ENCODE results near the gene FYTTD1.
"Not testable (repeated sequence)": the region's sequence is repeated elsewhere in the genome, so short reads cannot be mapped to it uniquely, and the experiment has no call there.

Gene FYTTD1

GRCh38 chr3:197749601-197750395, at the start of gene FYTTD1:
TSS of gene FYTTD1 (plus strand) at chr3:197749883. CDS start at chr3:197749972, 89 bp downstream.
- ChIA-PET POLR2A (no interaction called here), CTCF (interaction anchor here (0.7 to 1.9 kb wide), 6 partner anchors 8 to 193 kb away, joined by 3 to 7 read pairs (median 3); no protein-coding TSS in a partner anchor)
- H3K4me3 ChIP-seq (ENCODE audit: low read depth, low read length), result peak within 1 kb of the TSS; percentile 79
- no peak for DNase-seq (ENCODE audit: low read depth, low spot score)
- TF ChIP-seq, protein P1, sequence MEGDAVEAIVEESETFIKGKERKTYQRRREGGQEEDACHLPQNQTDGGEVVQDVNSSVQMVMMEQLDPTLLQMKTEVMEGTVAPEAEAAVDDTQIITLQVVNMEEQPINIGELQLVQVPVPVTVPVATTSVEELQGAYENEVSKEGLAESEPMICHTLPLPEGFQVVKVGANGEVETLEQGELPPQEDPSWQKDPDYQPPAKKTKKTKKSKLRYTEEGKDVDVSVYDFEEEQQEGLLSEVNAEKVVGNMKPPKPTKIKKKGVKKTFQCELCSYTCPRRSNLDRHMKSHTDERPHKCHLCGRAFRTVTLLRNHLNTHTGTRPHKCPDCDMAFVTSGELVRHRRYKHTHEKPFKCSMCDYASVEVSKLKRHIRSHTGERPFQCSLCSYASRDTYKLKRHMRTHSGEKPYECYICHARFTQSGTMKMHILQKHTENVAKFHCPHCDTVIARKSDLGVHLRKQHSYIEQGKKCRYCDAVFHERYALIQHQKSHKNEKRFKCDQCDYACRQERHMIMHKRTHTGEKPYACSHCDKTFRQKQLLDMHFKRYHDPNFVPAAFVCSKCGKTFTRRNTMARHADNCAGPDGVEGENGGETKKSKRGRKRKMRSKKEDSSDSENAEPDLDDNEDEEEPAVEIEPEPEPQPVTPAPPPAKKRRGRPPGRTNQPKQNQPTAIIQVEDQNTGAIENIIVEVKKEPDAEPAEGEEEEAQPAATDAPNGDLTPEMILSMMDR (IDR thresholded peaks at IDR 0.05; ENCODE audit: insufficient read depth, low read length, missing control alignments), result peak; percentile 61

DNA sequence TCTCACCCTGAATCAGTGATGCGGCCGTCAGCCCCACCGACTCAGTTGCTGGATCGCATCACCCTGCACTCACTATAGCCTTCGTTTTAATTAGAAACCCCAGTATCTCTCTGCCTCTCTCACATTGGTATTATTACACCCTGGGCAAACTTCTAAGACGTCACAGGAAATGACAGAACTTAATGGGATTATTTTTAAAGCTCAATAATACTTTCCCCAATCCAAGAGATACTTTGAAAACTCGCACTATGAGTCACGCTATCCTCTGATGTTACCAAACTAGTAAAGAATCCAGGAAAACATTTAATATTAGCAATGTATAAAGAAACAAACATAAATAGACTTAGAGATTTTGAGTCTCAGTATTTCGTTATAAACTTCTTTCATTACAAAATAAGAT, 49.6 kb upstream of the FYTTD1 start:
- TF ChIP-seq, protein P1 (IDR thresholded peaks at IDR 0.05; ENCODE audit: insufficient read depth, low read length, missing control alignments), result no peak
- peak; percentile 23 for DNase-seq (ENCODE audit: low read depth, low spot score)
- POLR2A ChIA-PET, result no interaction called here
- H3K4me3 ChIP-seq (ENCODE audit: low read depth, low read length), result no peak overlapping the region
- CTCF ChIA-PET, result interaction anchor here (0.9 kb wide), 1 partner anchor 12 kb away, joined by 3 read pairs; no protein-coding TSS in a partner anchor

DNA sequence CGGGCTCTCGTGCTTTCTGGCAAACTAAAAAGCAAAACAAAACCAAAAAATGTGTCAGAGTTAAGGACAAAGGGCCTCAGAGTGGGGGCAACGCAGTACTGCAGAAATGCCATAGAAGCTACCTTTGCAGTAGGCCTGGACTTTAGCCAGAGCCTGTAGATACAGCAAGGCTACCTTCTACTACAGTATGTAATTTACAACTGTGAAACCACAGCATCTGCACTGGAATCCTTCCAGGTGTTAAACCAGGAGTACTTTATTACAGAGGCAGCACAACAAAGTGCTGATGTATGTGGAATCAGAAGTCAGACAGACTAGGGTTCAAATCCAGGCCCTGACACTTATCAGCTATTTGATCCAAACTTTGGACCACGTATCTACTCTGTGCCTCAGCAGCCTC, 47.8 kb upstream of the FYTTD1 start:
- no peak overlapping the region for H3K4me3 ChIP-seq (ENCODE audit: low read depth, low read length)
- ChIA-PET CTCF (no interaction called here), POLR2A (no interaction called here)
- TF ChIP-seq, protein P1 (IDR thresholded peaks at IDR 0.05; ENCODE audit: insufficient read depth, low read length, missing control alignments), result no peak
- no peak for DNase-seq (ENCODE audit: low read depth, low spot score)

- CTCF ChIA-PET, result no interaction called here
- DNase-seq (ENCODE audit: low read depth, low spot score), result no peak
- TF ChIP-seq, protein P1 (IDR thresholded peaks at IDR 0.05; ENCODE audit: insufficient read depth, low read length, missing control alignments), result no peak
- POLR2A ChIA-PET, result no interaction called here
- H3K4me3 ChIP-seq (ENCODE audit: low read depth, low read length), result no peak overlapping the region
Observed at GRCh38 chr3:197706658-197707057, 43.0 kb upstream of the FYTTD1 start.

- ChIA-PET CTCF (no interaction called here), POLR2A (no interaction called here)
- no peak for DNase-seq (ENCODE audit: low read depth, low spot score)
- no peak overlapping the region for H3K4me3 ChIP-seq (ENCODE audit: low read depth, low read length)
- TF ChIP-seq, protein P1 (IDR thresholded peaks at IDR 0.05; ENCODE audit: insufficient read depth, low read length, missing control alignments), result no peak
Observed at GRCh38 chr3:197709135-197709534, 40.5 kb upstream of the FYTTD1 start.

GRCh38 chr3:197710965-197711364, 38.7 kb upstream of the FYTTD1 start:
- POLR2A ChIA-PET, result interaction anchor here (1.1 kb wide), 1 partner anchor 40 kb away, joined by 3 read pairs; no protein-coding TSS in a partner anchor
- H3K4me3 ChIP-seq (ENCODE audit: low read depth, low read length); DNase-seq (ENCODE audit: low read depth, low spot score): not testable (repeated sequence)
- CTCF ChIA-PET, result interaction anchor here (1.4 to 1.6 kb wide), 2 partner anchors 15 to 25 kb away, joined by 3 to 4 read pairs; no protein-coding TSS in a partner anchor

Data from AG04449 (cell line).